HG03457 (cell line): ENCODE results near the gene FMNL2.

Experiments
- ATAC-seq: cut with Tn5 transposase; IDR thresholded peaks from one replicate; pipeline ENCODE4 v1.9.1; 2021; ENCODE audit warnings: moderate number of reproducible peaks; ENCODE audit not compliant: unreplicated experiment

FMNL2 gene

GRCh38 chr2:152569186-152569585 lies 234.2 kb downstream of the FMNL2 start:
- no peak for ATAC-seq

- no peak for ATAC-seq
Measured at GRCh38 chr2:152571048-152571766, 236.2 kb downstream of the FMNL2 start.

- ATAC-seq, result no peak
Measured at GRCh38 chr2:152572031-152572430, 237.1 kb downstream of the FMNL2 start.

GRCh38 chr2:152573168-152573567 lies 238.2 kb downstream of the FMNL2 start:
- no peak for ATAC-seq

GRCh38 chr2:152577579-152577978 lies 242.6 kb downstream of the FMNL2 start:
- ATAC-seq, result no peak

GRCh38 chr2:152578573-152578972 lies 243.6 kb downstream of the FMNL2 start:
- ATAC-seq, result no peak

- no peak for ATAC-seq
Measured at GRCh38 chr2:152580714-152581113, 245.7 kb downstream of the FMNL2 start.

- no peak for ATAC-seq
Measured at GRCh38 chr2:152581360-152581759, 246.4 kb downstream of the FMNL2 start.

- no peak for ATAC-seq
Measured at GRCh38 chr2:152582081-152582480, 247.1 kb downstream of the FMNL2 start.

- no peak for ATAC-seq
Measured at GRCh38 chr2:152583512-152584229, 248.7 kb downstream of the FMNL2 start.

- ATAC-seq, result no peak
Measured at GRCh38 chr2:152584301-152584700, 249.3 kb downstream of the FMNL2 start.

GRCh38 chr2:152585830-152586484 lies 251.0 kb downstream of the FMNL2 start:
- no peak for ATAC-seq

GRCh38 chr2:152587187-152587947 lies 252.4 kb downstream of the FMNL2 start:
- ATAC-seq, result no peak

GRCh38 chr2:152588998-152589397 lies 254.0 kb downstream of the FMNL2 start:
- no peak for ATAC-seq

- ATAC-seq, result peak; percentile 84
Measured at GRCh38 chr2:152594022-152594766, 259.2 kb downstream of the FMNL2 start.

GRCh38 chr2:152594792-152595191 lies 259.8 kb downstream of the FMNL2 start:
- ATAC-seq, result no peak

GRCh38 chr2:152598975-152599759 lies 264.2 kb downstream of the FMNL2 start:
- no peak for ATAC-seq

- no peak for ATAC-seq
Measured at GRCh38 chr2:152600051-152600657, 265.2 kb downstream of the FMNL2 start.

- no peak for ATAC-seq
Measured at GRCh38 chr2:152600697-152601096, 265.7 kb downstream of the FMNL2 start.
